Large intestine (tissue), 12 donors: ENCODE data around the gene ABHD18. TPM values are rescaled to one million over a fixed set of nuclear protein-coding genes. Genes with fewer than 3 reads are reported as not detected.
"Not testable (repeated sequence)": the region's sequence is repeated elsewhere in the genome, so short reads cannot be mapped to it uniquely, and the experiment has no call there.

Experiments
- DNase-seq, 2 donors: peaks; one replicate each; pipeline versions ENCODE4 v3.0.0 to v3.0.0-alpha.2; 2013
- H3K27ac ChIP-seq: one replicate; pipeline ENCODE4 v1.5.1; 2013; ENCODE audit warnings: low read length
- H3K27me3 ChIP-seq: 2 replicates; pipeline ENCODE4 v1.6.1; 2013; ENCODE audit warnings: low read length; ENCODE audit not compliant: control insufficient read depth, insufficient read depth
- H3K36me3 ChIP-seq: 2 replicates; pipeline ENCODE4 v1.6.1; 2013; ENCODE audit warnings: low read length; ENCODE audit not compliant: control insufficient read depth, insufficient read depth
- H3K4me1 ChIP-seq: one replicate; pipeline ENCODE4 v1.6.1; 2013; ENCODE audit warnings: low read length; ENCODE audit not compliant: control insufficient read depth, insufficient read depth
- H3K4me3 ChIP-seq: one replicate; pipeline ENCODE4 v1.5.1; 2013; ENCODE audit warnings: low read length
- H3K9me3 ChIP-seq: one replicate; pipeline ENCODE4 v1.6.1; 2013; ENCODE audit warnings: mild to moderate bottlenecking, low read depth, low read length, moderate library complexity; ENCODE audit not compliant: control insufficient read depth
- WGBS: methylation state at CpG from one replicate; pipeline ENCODE4 v1.1.5; 2013; ENCODE audit warnings: low lambda C conversion rate; ENCODE audit not compliant: insufficient coverage; 5-methylcytosine and 5-hydroxymethylcytosine counted together
- long read RNA-seq, 11 donors: transcript quantifications; one replicate each; lab custom pipeline, GENCODE V29; 2026
- polyA plus RNA-seq: library from polyadenylated mRNA; unstranded; fragments of 120-200 nt; gene quantifications from one replicate; pipeline ENCODE4 v1.2.1, GENCODE V29; 2013

Gene ABHD18
- polyA plus RNA-seq = 18.6 TPM
- long read RNA-seq, donor 1 = 0 reads
- long read RNA-seq, donor 2, partial matches to known transcripts = 9 of 9 reads
- long read RNA-seq, donor 2, other reads (novel, unspliced or antisense) = 0 of 9 reads
- long read RNA-seq, donor 3, partial matches to known transcripts = 7 of 7 reads
- long read RNA-seq, donor 3, other reads (novel, unspliced or antisense) = 0 of 7 reads
- long read RNA-seq, donor 4 = 0 reads
- long read RNA-seq, donor 5 = 0 reads
- long read RNA-seq, donor 6 = 0 reads
- long read RNA-seq, donor 7 = 0 reads
- long read RNA-seq, donor 8, full-length matches to known transcripts = 2 of 2 reads
- long read RNA-seq, donor 8, partial matches to known transcripts = 0 of 2 reads
- long read RNA-seq, donor 8, other reads (novel, unspliced or antisense) = 0 of 2 reads
- long read RNA-seq, donor 9, full-length matches to known transcripts = 2 of 2 reads
- long read RNA-seq, donor 9, partial matches to known transcripts = 0 of 2 reads
- long read RNA-seq, donor 9, other reads (novel, unspliced or antisense) = 0 of 2 reads
- long read RNA-seq, donor 10, full-length matches to known transcripts = 2 of 2 reads
- long read RNA-seq, donor 10, partial matches to known transcripts = 0 of 2 reads
- long read RNA-seq, donor 10, other reads (novel, unspliced or antisense) = 0 of 2 reads
- long read RNA-seq, donor 11 = 0 reads

DNA sequence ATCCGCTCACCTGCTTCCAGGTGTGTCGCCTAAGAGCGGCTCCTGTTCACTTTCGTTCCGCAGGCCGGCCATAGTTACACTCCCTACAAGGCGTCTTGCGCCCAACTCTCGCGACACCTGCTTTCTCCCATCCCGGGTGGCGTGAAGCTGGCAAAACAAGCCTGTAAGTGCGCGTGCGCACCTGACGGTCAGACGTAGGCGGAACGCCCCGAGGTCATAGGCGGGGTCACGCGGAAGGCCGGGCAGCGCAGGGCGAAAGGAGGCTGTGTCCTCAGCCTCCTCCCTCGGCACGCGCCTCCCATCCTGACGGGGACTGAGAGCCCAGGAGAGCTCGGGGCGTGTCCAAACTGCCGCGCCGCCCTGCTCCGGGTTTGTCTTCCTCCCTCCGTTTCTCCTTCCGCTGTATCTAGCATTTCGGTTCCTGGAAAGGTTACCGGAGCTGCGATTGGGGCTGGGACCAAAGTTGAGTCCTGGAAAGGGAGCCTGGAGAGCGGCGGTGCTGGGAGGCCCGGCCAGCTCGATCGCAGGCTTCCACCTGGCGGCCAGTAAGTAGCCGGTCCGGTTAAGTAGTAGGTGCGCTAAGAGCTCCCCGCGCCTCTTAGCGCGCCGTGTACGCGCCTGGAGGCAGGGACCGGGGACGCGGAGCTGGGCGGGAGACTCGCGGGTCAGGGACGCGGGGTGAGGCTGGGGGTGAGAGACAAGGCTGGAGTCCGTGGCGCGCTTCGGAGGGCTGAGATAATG, at the start of gene ABHD18, which contains the start of gene MFSD8:
Gene ABHD18 (plus strand): TSS at position 345 of the 741 bp plus-strand sequence. CDS start 17,550 bp downstream, outside the sequence.
Gene MFSD8 (minus strand): TSS at position 112 of the 741 bp plus-strand sequence. CDS start 40 bp downstream, at position 72.
- Histone ChIP-seq H3K4me1 (peaks cover 3% of the 10 kb centered on the region), H3K9me3 (no peaks in the 10 kb centered on the region), H3K27ac (peak within 1 kb of the TSS; percentile 100), H3K36me3 (peaks cover 3% of the 10 kb centered on the region), H3K4me3 (peak within 1 kb of the TSS; percentile 87), H3K27me3 (no peaks in the 10 kb centered on the region)
- DNase-seq = peak; percentile 100
- no CpG with 5 or more reads among the region's 69 CpGs for WGBS

DNA sequence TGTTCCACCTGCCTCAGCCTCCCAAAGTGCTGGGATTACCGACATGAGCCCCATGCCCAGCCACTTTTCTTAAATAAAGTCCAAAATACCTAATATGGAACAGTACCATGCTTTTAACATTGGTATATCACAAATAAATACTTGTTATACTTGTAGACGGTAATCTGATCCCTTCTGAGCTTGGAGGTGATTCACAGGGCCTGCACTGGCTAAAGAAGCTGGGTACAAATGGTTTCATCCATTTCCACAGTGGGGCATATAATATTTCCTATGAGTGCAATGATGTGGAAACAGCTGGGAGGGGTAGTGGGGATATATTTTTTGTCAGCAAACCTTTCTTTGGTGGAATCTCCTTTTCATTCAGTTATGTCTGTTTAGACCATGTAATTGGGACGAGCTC, 48.7 kb upstream of the ABHD18 start:
- no peaks in the 10 kb centered on the region for H3K9me3 ChIP-seq
- no CpG with 5 or more reads among the region's 3 CpGs for WGBS
- H3K27me3 ChIP-seq = no peaks in the 10 kb centered on the region
- no peak for DNase-seq
- H3K4me3 ChIP-seq = no peak overlapping the region
- H3K4me1 ChIP-seq = no peaks in the 10 kb centered on the region
- peaks cover 29% of the 10 kb centered on the region for H3K36me3 ChIP-seq
- no peak overlapping the region for H3K27ac ChIP-seq

DNA sequence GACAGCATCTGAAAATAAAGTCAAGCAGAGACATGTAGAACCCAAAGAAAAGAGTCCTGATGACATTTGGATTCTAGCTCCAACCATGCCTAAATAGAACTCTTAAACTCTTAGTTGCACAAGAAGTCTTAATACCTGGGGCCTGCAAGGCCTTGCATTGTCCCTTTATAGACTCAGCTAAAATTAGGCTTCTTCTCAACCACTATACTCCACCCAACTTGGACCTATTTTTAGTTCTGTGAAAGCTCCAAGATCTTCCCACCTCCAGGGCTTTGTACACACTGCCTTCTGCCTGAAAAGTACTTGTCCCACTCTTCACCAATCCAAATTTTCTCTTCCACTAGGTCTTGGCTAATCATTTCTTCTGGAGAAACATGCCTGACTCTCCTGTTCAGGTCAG, 48.1 kb upstream of the ABHD18 start:
- no peak overlapping the region for H3K27ac ChIP-seq
- H3K9me3 ChIP-seq = no peaks in the 10 kb centered on the region
- no peak for DNase-seq
- H3K4me3 ChIP-seq = no peak overlapping the region
- no peaks in the 10 kb centered on the region for H3K4me1 ChIP-seq
- no peaks in the 10 kb centered on the region for H3K27me3 ChIP-seq
- peaks cover 29% of the 10 kb centered on the region for H3K36me3 ChIP-seq

- H3K4me1 ChIP-seq = no peaks in the 10 kb centered on the region
- H3K27ac ChIP-seq = no peak overlapping the region
- no peak for DNase-seq
- H3K27me3 ChIP-seq = no peaks in the 10 kb centered on the region
- H3K4me3 ChIP-seq = no peak overlapping the region
- no peaks in the 10 kb centered on the region for H3K9me3 ChIP-seq
- peaks cover 29% of the 10 kb centered on the region for H3K36me3 ChIP-seq
- no CpG with 5 or more reads among the region's 3 CpGs for WGBS
Measured at GRCh38 chr4:127920521-127920920, 44.7 kb upstream of the ABHD18 start.

GRCh38 chr4:127922226-127922625, 43.0 kb upstream of the ABHD18 start:
- Histone ChIP-seq H3K4me1 (no peaks in the 10 kb centered on the region), H3K27ac (no peak overlapping the region), H3K4me3 (no peak overlapping the region), H3K9me3 (no peaks in the 10 kb centered on the region), H3K27me3 (no peaks in the 10 kb centered on the region), H3K36me3 (peaks cover 24% of the 10 kb centered on the region)
- WGBS = no CpG with 5 or more reads among the region's 2 CpGs
- no peak for DNase-seq

- H3K4me1 ChIP-seq, H3K9me3 ChIP-seq, H3K4me3 ChIP-seq, DNase-seq, H3K27me3 ChIP-seq, H3K27ac ChIP-seq: not testable (repeated sequence)
- peaks cover 19% of the 10 kb centered on the region for H3K36me3 ChIP-seq
- WGBS = no CpG with 5 or more reads among the region's 2 CpGs
Measured at GRCh38 chr4:127925720-127926119, 39.5 kb upstream of the ABHD18 start.

GRCh38 chr4:127930175-127930574, 35.0 kb upstream of the ABHD18 start:
- H3K27me3 ChIP-seq = no peaks in the 10 kb centered on the region
- H3K4me1 ChIP-seq = no peaks in the 10 kb centered on the region
- H3K36me3 ChIP-seq = peaks cover 12% of the 10 kb centered on the region
- H3K27ac ChIP-seq = no peak overlapping the region
- H3K9me3 ChIP-seq = no peaks in the 10 kb centered on the region
- DNase-seq = no peak
- H3K4me3 ChIP-seq = no peak overlapping the region
- WGBS = 100% methylated on average over 1 of the region's 1 CpG

DNA sequence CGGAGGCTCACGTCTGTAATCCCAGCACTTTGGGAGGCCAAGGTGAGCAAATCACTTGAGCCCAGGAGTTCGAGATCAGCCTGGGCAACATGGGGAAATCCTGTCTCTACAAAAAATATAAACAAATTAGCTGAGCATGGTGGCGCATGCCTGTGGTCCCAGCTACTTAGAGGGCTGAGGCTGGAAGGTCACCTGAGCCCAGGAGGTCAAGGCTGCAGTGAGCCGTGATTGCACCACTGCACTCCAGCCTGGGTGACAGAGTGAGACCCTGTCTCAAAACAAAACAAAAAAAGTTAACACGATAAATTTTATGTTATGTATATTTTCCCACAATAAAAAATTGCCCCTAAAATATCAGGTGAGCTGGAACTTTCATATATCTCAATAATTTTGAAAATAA, 33.4 kb upstream of the ABHD18 start:
- H3K27me3 ChIP-seq = not testable (repeated sequence)
- H3K36me3 ChIP-seq = peaks cover 12% of the 10 kb centered on the region
- WGBS = no CpG with 5 or more reads among the region's 6 CpGs

GRCh38 chr4:127936974-127937373, 28.2 kb upstream of the ABHD18 start:
- no peak overlapping the region for H3K4me3 ChIP-seq
- WGBS = 100% methylated on average over 1 of the region's 1 CpG
- no peak for DNase-seq

More for the DNA sequence above, 33.4 kb upstream of the ABHD18 start:
- H3K4me1 ChIP-seq, H3K27ac ChIP-seq, H3K4me3 ChIP-seq, H3K9me3 ChIP-seq, DNase-seq: not testable (repeated sequence)

GRCh38 chr4:127957105-127957504, 8.1 kb upstream of the ABHD18 start:
- no peak overlapping the region for H3K27ac ChIP-seq
- peak in 1 of 2 donors; percentile 4 for DNase-seq
- H3K4me3 ChIP-seq = no peak overlapping the region
- WGBS = 100% methylated on average over 1 of the region's 2 CpGs
- peaks cover 15% of the 10 kb centered on the region for H3K36me3 ChIP-seq
- H3K27me3 ChIP-seq = no peaks in the 10 kb centered on the region
- no peaks in the 10 kb centered on the region for H3K9me3 ChIP-seq
- no peaks in the 10 kb centered on the region for H3K4me1 ChIP-seq

More at GRCh38 chr4:127936974-127937373, 28.2 kb upstream of the ABHD18 start:
- no peaks in the 10 kb centered on the region for H3K27me3 ChIP-seq
- peaks cover 9% of the 10 kb centered on the region for H3K36me3 ChIP-seq
- no peaks in the 10 kb centered on the region for H3K4me1 ChIP-seq
- no peak overlapping the region for H3K27ac ChIP-seq
- no peaks in the 10 kb centered on the region for H3K9me3 ChIP-seq
